ENCODE data around the gene CCNYL1.

- no peak for TF ChIP-seq MEF2A (IDR thresholded peaks at IDR 0.05; ENCODE audit: borderline replicate concordance, low read depth)
- TF ChIP-seq RFX5 (IDR thresholded peaks at IDR 0.05; ENCODE audit: low read length): no peak
- TF ChIP-seq, protein P1, sequence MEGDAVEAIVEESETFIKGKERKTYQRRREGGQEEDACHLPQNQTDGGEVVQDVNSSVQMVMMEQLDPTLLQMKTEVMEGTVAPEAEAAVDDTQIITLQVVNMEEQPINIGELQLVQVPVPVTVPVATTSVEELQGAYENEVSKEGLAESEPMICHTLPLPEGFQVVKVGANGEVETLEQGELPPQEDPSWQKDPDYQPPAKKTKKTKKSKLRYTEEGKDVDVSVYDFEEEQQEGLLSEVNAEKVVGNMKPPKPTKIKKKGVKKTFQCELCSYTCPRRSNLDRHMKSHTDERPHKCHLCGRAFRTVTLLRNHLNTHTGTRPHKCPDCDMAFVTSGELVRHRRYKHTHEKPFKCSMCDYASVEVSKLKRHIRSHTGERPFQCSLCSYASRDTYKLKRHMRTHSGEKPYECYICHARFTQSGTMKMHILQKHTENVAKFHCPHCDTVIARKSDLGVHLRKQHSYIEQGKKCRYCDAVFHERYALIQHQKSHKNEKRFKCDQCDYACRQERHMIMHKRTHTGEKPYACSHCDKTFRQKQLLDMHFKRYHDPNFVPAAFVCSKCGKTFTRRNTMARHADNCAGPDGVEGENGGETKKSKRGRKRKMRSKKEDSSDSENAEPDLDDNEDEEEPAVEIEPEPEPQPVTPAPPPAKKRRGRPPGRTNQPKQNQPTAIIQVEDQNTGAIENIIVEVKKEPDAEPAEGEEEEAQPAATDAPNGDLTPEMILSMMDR (IDR thresholded peaks at IDR 0.05): no peak
- no peak for TF ChIP-seq TCF12 (IDR thresholded peaks at IDR 0.05)
- TF ChIP-seq, protein P2, sequence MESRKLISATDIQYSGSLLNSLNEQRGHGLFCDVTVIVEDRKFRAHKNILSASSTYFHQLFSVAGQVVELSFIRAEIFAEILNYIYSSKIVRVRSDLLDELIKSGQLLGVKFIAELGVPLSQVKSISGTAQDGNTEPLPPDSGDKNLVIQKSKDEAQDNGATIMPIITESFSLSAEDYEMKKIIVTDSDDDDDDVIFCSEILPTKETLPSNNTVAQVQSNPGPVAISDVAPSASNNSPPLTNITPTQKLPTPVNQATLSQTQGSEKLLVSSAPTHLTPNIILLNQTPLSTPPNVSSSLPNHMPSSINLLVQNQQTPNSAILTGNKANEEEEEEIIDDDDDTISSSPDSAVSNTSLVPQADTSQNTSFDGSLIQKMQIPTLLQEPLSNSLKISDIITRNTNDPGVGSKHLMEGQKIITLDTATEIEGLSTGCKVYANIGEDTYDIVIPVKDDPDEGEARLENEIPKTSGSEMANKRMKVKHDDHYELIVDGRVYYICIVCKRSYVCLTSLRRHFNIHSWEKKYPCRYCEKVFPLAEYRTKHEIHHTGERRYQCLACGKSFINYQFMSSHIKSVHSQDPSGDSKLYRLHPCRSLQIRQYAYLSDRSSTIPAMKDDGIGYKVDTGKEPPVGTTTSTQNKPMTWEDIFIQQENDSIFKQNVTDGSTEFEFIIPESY (IDR thresholded peaks at IDR 0.05; ENCODE audit: borderline replicate concordance, low read depth): no peak
- TF ChIP-seq TEAD4 (IDR thresholded peaks at IDR 0.05; ENCODE audit: borderline replicate concordance, insufficient read depth): no peak
- no peak for TF ChIP-seq SIN3A (IDR thresholded peaks at IDR 0.05; ENCODE audit: borderline replicate concordance, low read depth, low read length)
- TF ChIP-seq CHD2 (IDR thresholded peaks at IDR 0.05; ENCODE audit: low read length, partially characterized antibody): no peak
- TF ChIP-seq YY1 (IDR thresholded peaks at IDR 0.05; ENCODE audit: low read depth): no peak
- TF ChIP-seq, protein P3, sequence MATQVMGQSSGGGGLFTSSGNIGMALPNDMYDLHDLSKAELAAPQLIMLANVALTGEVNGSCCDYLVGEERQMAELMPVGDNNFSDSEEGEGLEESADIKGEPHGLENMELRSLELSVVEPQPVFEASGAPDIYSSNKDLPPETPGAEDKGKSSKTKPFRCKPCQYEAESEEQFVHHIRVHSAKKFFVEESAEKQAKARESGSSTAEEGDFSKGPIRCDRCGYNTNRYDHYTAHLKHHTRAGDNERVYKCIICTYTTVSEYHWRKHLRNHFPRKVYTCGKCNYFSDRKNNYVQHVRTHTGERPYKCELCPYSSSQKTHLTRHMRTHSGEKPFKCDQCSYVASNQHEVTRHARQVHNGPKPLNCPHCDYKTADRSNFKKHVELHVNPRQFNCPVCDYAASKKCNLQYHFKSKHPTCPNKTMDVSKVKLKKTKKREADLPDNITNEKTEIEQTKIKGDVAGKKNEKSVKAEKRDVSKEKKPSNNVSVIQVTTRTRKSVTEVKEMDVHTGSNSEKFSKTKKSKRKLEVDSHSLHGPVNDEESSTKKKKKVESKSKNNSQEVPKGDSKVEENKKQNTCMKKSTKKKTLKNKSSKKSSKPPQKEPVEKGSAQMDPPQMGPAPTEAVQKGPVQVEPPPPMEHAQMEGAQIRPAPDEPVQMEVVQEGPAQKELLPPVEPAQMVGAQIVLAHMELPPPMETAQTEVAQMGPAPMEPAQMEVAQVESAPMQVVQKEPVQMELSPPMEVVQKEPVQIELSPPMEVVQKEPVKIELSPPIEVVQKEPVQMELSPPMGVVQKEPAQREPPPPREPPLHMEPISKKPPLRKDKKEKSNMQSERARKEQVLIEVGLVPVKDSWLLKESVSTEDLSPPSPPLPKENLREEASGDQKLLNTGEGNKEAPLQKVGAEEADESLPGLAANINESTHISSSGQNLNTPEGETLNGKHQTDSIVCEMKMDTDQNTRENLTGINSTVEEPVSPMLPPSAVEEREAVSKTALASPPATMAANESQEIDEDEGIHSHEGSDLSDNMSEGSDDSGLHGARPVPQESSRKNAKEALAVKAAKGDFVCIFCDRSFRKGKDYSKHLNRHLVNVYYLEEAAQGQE (IDR thresholded peaks at IDR 0.05; ENCODE audit: low read depth, low read length): no peak
Measured at GRCh38 chr2:207706936-207707860, 4.2 kb upstream of the CCNYL1 start.

All from SK-N-SH (cell line).